Central memory CD8-positive, alpha-beta T cell (primary cell): ENCODE data around the gene NOC2L.
"Not testable (repeated sequence)": the region's sequence is repeated elsewhere in the genome, so short reads cannot be mapped to it uniquely, and the experiment has no call there.

Experiments used
- ATAC-seq: fragments of 150-1000 bp; cut with Tn5 transposase; replicated peaks from 2 replicates; pipeline ENCODE4 v1.10.0; 2022; ENCODE audit warnings: mild to moderate bottlenecking, moderate FRiP score, moderate number of reproducible peaks; ENCODE audit not compliant: poor library complexity, severe bottlenecking; ENCODE audit errors: extremely low read depth
- DNase-seq, 2 donors: peaks; one replicate each; pipeline ENCODE4 v3.0.0; 2021; ENCODE audit warnings: low spot score in 2 of 2
- H3K27ac Mint-ChIP-seq: one replicate; pipeline ENCODE4 v1.8.0; 2022; ENCODE audit warnings: low read depth, mild to moderate bottlenecking, moderate library complexity, mixed read lengths
- H3K27me3 Mint-ChIP-seq: one replicate; pipeline ENCODE4 v1.8.0; 2022; ENCODE audit warnings: mixed read lengths
- H3K36me3 Mint-ChIP-seq: one replicate; pipeline ENCODE4 v1.8.0; 2022; ENCODE audit warnings: mild to moderate bottlenecking, moderate library complexity, mixed read lengths; ENCODE audit not compliant: insufficient read depth
- H3K4me1 Mint-ChIP-seq: one replicate; pipeline ENCODE4 v1.8.0; 2022; ENCODE audit warnings: mixed read lengths
- H3K4me3 Mint-ChIP-seq: one replicate; pipeline ENCODE4 v1.8.0; 2022; ENCODE audit warnings: mild to moderate bottlenecking, moderate library complexity, mixed read lengths
- H3K9me3 Mint-ChIP-seq: one replicate; pipeline ENCODE4 v1.8.0; 2022; ENCODE audit warnings: mixed read lengths

NOC2L gene

GRCh38 chr1:976791-977190 is 17.7 kb upstream of the NOC2L start:
- H3K36me3 Mint-ChIP-seq, H3K4me3 Mint-ChIP-seq: not testable (repeated sequence)

DNA sequence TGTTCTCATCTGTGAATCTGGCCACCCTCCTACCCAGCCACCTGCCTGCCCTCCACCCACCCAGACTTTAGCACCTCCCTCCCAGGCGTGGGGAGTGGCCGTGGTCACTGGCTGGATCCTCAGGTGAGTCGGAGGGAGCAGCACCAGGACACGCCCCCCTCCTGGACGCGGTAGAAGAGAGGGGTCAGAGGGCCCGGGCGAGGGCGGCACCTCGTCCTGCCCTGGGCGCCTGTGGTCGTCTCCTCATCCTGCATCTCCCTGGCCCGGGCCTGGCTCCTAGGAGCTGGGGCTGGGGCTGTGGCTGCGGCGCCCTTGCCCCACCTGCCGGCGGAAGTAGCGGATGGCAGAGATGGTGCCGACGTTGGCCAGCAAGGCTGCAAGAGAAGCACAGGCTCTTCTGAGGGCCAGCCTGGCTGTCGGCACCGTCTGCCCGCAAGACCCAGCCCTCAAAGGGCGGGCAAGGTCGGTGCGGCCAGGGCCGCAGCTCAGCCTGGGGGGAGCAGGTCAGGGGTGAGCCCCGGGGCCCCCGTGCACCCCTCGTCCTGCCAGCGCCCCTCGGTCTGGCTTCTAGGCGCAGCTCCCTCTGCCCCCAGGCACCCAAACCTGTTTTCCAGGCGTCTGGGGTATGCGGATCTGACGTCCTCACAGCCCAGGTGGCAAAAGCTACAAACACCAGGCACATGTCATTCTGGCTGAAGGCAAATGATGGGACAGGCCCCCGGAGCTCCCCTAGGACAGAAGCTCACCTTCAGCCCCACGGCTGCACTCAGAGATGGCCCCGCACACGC is 17.0 kb upstream of the NOC2L start:
- Mint-ChIP-seq H3K27me3 (peaks cover 17% of the 10 kb centered on the region), H3K9me3 (no peaks in the 10 kb centered on the region), H3K4me1 (peaks cover 10% of the 10 kb centered on the region), H3K27ac (no peak overlapping the region), H3K36me3 (peaks cover 2% of the 10 kb centered on the region), H3K4me3 (peak overlapping the region; percentile 65)
- peak; percentile 31 to 60 for DNase-seq
- ATAC-seq, result peak; percentile 79

More at GRCh38 chr1:976791-977190, 17.7 kb upstream of the NOC2L start:
- H3K27ac Mint-ChIP-seq, H3K9me3 Mint-ChIP-seq, ATAC-seq, DNase-seq: not testable (repeated sequence)
- Mint-ChIP-seq H3K4me1 (peaks cover 10% of the 10 kb centered on the region), H3K27me3 (peaks cover 17% of the 10 kb centered on the region)

DNA sequence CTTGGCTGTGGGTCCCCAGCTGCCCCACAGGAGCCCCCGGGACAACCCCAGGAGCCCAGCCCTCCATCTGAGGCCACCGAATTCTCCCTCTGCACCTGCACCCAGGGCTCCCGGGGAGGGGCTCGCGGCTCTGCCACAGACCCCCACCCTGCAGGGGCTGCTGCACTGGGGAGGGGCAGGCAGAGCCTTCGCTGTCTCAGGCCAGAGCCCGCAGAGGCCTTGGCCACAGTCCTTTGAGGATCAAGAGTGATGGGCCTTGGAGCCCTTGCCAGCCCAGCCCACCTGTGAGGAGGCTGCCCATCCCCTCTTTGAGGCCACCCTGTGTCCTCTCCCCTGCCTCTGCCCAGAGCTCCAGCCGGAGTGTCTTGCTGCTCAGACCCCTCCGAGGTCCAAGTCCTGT is 16.3 kb upstream of the NOC2L start:
- DNase-seq (no peak), ATAC-seq (no peak)
- Mint-ChIP-seq H3K27ac (no peak overlapping the region), H3K27me3 (peaks cover 17% of the 10 kb centered on the region), H3K4me1 (peaks cover 10% of the 10 kb centered on the region), H3K36me3 (peaks cover 2% of the 10 kb centered on the region), H3K9me3 (no peaks in the 10 kb centered on the region), H3K4me3 (peak overlapping the region; percentile 65)

DNA sequence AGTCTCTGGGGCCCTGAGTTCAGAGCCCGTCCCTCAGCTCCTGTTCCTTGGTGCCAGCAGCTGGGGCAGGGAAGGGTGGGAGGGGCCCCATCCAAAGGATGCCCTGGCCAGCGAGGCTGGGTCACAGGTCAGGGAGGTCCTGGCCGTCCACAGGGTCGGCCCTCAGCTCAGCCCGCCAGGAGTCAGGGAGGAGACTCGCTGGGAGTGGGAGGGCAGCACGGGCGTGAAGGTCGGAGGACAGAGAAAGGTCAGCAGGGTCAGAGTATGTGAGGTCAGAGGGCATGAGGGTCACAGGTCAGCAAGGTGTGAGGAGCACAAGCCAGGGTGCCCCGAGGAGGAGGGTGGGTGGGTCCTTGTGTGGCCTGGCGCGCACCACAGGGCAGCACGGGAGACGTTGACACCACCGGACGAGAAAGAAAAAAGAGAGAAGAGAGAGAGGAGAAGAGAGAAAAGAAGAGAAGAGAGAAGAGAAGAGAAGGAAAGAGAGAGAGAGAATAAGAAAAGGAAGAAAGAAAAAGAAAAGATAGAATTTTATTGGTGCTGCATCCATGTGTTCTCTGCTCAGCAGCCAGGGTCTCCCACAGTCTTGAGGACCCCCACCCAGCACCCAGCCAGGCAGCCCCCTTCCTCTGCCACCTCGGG is 15.8 kb upstream of the NOC2L start:
- peaks cover 17% of the 10 kb centered on the region for H3K27me3 Mint-ChIP-seq
- peaks cover 2% of the 10 kb centered on the region for H3K36me3 Mint-ChIP-seq
- no peak overlapping the region for H3K27ac Mint-ChIP-seq
- peaks cover 10% of the 10 kb centered on the region for H3K4me1 Mint-ChIP-seq
- ATAC-seq, result no peak
- H3K9me3 Mint-ChIP-seq, result no peaks in the 10 kb centered on the region
- no peak for DNase-seq
- peak overlapping the region; percentile 56 for H3K4me3 Mint-ChIP-seq

DNA sequence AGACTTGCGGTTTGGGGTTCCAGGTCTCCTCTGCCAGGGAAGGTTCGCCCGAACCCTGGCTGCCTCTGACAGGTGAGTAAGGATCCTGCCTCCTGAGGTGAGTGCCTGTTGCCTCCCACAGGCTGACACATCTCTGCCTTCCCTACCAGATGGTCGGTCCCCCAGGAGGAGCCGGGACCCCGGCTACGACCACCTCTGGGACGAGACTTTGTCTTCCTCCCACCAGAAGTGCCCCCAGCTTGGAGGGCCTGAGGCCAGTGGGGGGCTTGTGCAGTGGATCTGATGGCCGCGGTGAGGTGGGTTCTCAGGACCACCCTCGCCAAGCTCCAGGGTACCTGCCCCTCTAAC is 15.2 kb upstream of the NOC2L start:
- Mint-ChIP-seq H3K4me1 (peaks cover 10% of the 10 kb centered on the region), H3K9me3 (no peaks in the 10 kb centered on the region), H3K27ac (no peak overlapping the region), H3K4me3 (no peak overlapping the region), H3K36me3 (peaks cover 2% of the 10 kb centered on the region), H3K27me3 (peaks cover 17% of the 10 kb centered on the region)
- DNase-seq (no peak), ATAC-seq (no peak)

- ATAC-seq (no peak), DNase-seq (no peak)
- Mint-ChIP-seq H3K36me3 (peaks cover 2% of the 10 kb centered on the region), H3K27ac (no peak overlapping the region), H3K27me3 (peaks cover 17% of the 10 kb centered on the region), H3K4me3 (no peak overlapping the region), H3K4me1 (peaks cover 10% of the 10 kb centered on the region), H3K9me3 (no peaks in the 10 kb centered on the region)
These were observed 14.6 kb upstream of the NOC2L start for GRCh38 chr1:973459-974292.

DNA sequence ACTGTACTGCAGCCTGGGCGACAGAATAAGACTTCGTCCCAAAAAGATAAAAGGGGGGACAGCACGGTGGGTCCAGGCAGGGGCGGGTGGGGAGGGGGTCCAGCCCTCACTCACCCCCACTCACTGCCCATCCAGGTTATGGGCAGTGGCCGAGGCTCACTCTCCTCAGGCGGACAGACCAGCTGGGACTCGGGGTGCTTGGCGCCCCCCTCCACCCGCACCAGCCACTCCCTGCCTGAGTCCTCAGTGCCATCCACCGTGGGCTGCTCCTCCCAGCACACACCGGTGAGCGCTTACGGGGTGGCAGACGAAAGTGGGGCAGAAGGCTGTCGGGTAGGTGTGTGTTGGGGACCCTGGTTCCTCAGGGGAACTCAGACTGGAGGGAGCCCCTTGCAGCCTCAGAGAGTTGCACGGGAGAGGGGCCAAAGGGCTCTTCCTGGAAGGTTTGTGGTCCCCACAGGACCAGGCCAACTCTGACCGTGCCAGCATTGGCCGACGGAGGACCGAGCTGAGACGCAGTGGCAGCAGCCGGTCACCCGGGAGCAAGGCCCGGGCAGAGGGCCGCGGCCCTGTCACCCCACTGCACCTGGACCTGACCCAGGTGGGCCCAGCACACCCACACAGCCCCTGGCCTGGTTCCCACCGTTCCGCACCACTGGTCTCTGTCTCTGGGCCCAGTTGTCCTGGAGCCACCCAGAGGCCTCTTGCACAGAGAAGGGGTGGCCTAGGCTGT is 13.8 kb upstream of the NOC2L start:
- Mint-ChIP-seq H3K9me3 (no peaks in the 10 kb centered on the region), H3K27ac (no peak overlapping the region), H3K4me1 (peaks cover 5% of the 10 kb centered on the region), H3K36me3 (peaks cover 2% of the 10 kb centered on the region), H3K4me3 (no peak overlapping the region), H3K27me3 (peaks cover 17% of the 10 kb centered on the region)
- DNase-seq (no peak), ATAC-seq (no peak)

DNA sequence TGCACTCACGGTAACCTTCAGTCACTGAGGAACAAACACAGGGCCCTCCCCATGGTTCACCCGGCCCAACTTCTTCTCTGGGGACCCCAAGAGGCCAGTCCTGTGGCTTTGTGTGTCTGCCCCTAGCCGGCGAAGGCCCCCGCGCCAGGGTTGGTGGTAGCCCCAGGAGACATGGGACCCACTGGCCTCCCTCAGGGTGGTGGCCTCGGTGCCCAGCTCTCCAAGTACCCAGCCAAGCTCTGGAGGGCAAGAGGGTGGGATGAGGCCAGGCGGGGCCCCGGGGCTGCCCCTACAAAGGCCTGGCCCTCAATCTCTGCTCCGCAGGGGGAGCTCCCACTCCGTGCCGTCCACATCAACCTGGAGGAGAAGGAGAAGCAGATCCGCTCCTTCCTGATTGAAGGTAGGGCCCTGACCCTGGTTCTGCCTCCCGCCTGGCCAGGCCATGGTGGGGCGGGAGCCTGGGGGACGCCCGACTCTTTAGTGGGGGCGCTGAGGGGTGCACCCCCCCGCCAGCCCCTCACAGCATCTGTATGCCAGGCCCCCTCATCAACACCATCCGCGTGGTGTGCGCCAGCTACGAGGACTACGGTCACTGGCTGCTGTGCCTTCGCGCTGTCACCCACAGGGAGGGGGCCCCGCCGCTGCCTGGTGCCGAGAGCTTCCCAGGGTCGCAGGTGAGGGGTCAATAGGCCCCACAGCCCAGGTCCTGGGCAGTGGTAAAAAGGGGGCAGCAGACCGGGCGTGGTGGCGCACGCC is 12.9 kb upstream of the NOC2L start:
- H3K27ac Mint-ChIP-seq, result no peak overlapping the region
- H3K27me3 Mint-ChIP-seq, result peaks cover 17% of the 10 kb centered on the region
- peaks cover 5% of the 10 kb centered on the region for H3K4me1 Mint-ChIP-seq
- DNase-seq (no peak), ATAC-seq (no peak)
- H3K9me3 Mint-ChIP-seq, result no peaks in the 10 kb centered on the region
- H3K36me3 Mint-ChIP-seq, result peaks cover 2% of the 10 kb centered on the region
- H3K4me3 Mint-ChIP-seq, result no peak overlapping the region

DNA sequence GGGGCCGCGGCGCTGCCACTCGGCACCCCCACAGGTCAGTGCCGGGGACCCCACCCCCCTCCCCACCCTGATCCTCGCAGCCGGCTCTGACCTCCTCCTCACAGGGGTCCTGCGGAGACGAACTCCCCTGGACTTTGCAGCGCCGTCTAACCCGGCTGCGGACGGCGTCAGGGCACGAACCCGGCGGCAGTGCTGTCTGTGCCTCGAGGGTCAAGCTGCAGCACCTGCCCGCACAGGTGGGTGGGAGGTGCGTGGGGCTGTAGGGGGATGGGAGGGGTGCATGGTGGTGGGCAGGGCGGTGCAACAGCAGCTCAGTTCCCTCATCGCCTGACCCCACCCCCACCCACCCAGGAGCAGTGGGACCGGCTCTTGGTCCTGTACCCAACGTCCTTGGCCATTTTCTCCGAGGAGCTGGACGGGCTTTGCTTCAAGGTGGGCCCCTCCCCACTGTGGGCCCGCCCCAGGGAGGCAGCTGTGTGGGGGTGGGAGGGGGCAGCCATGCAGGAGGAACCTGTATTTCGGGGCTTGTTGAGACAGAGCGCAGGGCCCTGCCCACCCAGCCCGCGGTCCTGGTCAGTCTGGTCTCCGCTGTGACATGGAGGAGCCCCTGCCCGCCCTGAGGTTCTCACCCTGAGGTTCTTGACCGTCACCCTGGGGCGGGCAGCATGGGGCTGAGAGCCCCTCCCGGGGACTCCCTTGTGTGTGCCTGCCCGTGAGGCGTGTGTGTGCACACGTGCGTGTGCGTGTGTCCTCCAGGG is 12.1 kb upstream of the NOC2L start:
- H3K4me3 Mint-ChIP-seq, result no peak overlapping the region
- H3K9me3 Mint-ChIP-seq, result no peaks in the 10 kb centered on the region
- H3K27ac Mint-ChIP-seq, result no peak overlapping the region
- ATAC-seq (no peak), DNase-seq (no peak)
- H3K27me3 Mint-ChIP-seq, result peaks cover 17% of the 10 kb centered on the region
- H3K4me1 Mint-ChIP-seq, result peaks cover 5% of the 10 kb centered on the region
- peaks cover 2% of the 10 kb centered on the region for H3K36me3 Mint-ChIP-seq

DNA sequence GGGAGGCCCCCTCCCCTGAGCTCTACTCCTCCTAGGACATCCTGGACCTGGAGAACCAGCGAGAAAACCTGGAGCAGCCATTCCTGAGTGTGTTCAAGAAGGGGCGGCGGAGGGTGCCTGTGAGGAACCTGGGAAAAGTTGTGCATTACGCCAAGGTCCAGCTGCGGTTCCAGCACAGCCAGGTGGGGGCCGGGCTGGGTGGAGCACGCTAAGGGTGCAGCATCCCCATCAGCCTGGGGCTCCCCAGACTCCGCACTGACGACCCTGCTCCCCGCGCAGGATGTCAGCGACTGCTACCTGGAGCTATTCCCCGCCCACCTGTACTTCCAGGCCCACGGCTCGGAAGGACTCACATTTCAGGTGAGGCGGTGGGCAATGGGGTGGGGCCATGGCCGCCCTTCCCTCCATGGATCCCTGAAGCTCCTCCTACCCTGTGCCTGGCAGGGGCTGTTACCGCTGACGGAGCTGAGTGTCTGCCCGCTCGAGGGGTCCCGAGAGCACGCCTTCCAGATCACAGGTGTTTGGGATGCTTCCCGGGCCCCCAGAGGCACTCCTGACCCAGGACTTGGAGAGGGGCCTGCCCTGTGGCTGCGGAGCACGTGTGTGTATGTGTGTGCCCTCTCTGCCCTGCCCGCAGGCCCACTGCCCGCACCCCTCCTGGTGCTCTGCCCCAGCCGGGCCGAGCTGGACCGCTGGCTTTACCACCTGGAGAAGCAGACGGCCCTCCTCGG is 11.4 kb upstream of the NOC2L start:
- Mint-ChIP-seq H3K9me3 (no peaks in the 10 kb centered on the region), H3K36me3 (no peaks in the 10 kb centered on the region)
- no peak for DNase-seq

More for the DNA sequence above, 11.4 kb upstream of the NOC2L start:
- peaks cover 10% of the 10 kb centered on the region for H3K27me3 Mint-ChIP-seq
- ATAC-seq, result no peak
- H3K27ac Mint-ChIP-seq, result no peak overlapping the region
- H3K4me3 Mint-ChIP-seq, result no peak overlapping the region
- no peaks in the 10 kb centered on the region for H3K4me1 Mint-ChIP-seq
